ENCODE results near the gene PPHLN1. TPM values are rescaled to one million over a fixed set of nuclear protein-coding genes. Genes with fewer than 3 reads are reported as not detected.

The PPHLN1 gene, protein sequence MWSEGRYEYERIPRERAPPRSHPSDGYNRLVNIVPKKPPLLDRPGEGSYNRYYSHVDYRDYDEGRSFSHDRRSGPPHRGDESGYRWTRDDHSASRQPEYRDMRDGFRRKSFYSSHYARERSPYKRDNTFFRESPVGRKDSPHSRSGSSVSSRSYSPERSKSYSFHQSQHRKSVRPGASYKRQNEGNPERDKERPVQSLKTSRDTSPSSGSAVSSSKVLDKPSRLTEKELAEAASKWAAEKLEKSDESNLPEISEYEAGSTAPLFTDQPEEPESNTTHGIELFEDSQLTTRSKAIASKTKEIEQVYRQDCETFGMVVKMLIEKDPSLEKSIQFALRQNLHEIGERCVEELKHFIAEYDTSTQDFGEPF
- 10 to 100 TPM; 60.6 to 75.3 (median 66.9) TPM for polyA plus RNA-seq (ENCODE audit: insufficient read length in 3 of 3)
- long read RNA-seq, donor 1, full-length matches to known transcripts: 17 of 361 reads
- long read RNA-seq, donor 1, partial matches to known transcripts: 207 of 361 reads
- long read RNA-seq, donor 1, other reads (novel, unspliced or antisense): 137 of 361 reads
- long read RNA-seq, donor 2, full-length matches to known transcripts: 24 of 24 reads
- long read RNA-seq, donor 2, partial matches to known transcripts: 0 of 24 reads
- long read RNA-seq, donor 2, other reads (novel, unspliced or antisense): 0 of 24 reads
- long read RNA-seq, donor 3, full-length matches to known transcripts: 23 of 28 reads
- long read RNA-seq, donor 3, partial matches to known transcripts: 0 of 28 reads
- long read RNA-seq, donor 3, other reads (novel, unspliced or antisense): 5 of 28 reads
- long read RNA-seq, donor 4, full-length matches to known transcripts: 26 of 47 reads
- long read RNA-seq, donor 4, partial matches to known transcripts: 14 of 47 reads
- long read RNA-seq, donor 4, other reads (novel, unspliced or antisense): 7 of 47 reads
- long read RNA-seq, donor 5, full-length matches to known transcripts: 8 of 186 reads
- long read RNA-seq, donor 5, partial matches to known transcripts: 145 of 186 reads
- long read RNA-seq, donor 5, other reads (novel, unspliced or antisense): 33 of 186 reads
- long read RNA-seq, donor 6, full-length matches to known transcripts: 38 of 46 reads
- long read RNA-seq, donor 6, partial matches to known transcripts: 8 of 46 reads
- long read RNA-seq, donor 6, other reads (novel, unspliced or antisense): 0 of 46 reads
- long read RNA-seq, donor 7, full-length matches to known transcripts: 12 of 341 reads
- long read RNA-seq, donor 7, partial matches to known transcripts: 265 of 341 reads
- long read RNA-seq, donor 7, other reads (novel, unspliced or antisense): 64 of 341 reads
- long read RNA-seq, donor 8, full-length matches to known transcripts: 6 of 88 reads
- long read RNA-seq, donor 8, partial matches to known transcripts: 60 of 88 reads
- long read RNA-seq, donor 8, other reads (novel, unspliced or antisense): 22 of 88 reads
- long read RNA-seq, donor 9, full-length matches to known transcripts: 31 of 103 reads
- long read RNA-seq, donor 9, partial matches to known transcripts: 65 of 103 reads
- long read RNA-seq, donor 9, other reads (novel, unspliced or antisense): 7 of 103 reads
- long read RNA-seq, donor 10, full-length matches to known transcripts: 28 of 34 reads
- long read RNA-seq, donor 10, partial matches to known transcripts: 6 of 34 reads
- long read RNA-seq, donor 10, other reads (novel, unspliced or antisense): 0 of 34 reads
- long read RNA-seq, donor 11, full-length matches to known transcripts: 17 of 193 reads
- long read RNA-seq, donor 11, partial matches to known transcripts: 116 of 193 reads
- long read RNA-seq, donor 11, other reads (novel, unspliced or antisense): 60 of 193 reads
- long read RNA-seq, donor 12, full-length matches to known transcripts: 38 of 311 reads
- long read RNA-seq, donor 12, partial matches to known transcripts: 175 of 311 reads
- long read RNA-seq, donor 12, other reads (novel, unspliced or antisense): 98 of 311 reads
- long read RNA-seq, donor 13, full-length matches to known transcripts: 23 of 34 reads
- long read RNA-seq, donor 13, partial matches to known transcripts: 11 of 34 reads
- long read RNA-seq, donor 13, other reads (novel, unspliced or antisense): 0 of 34 reads
- long read RNA-seq, donor 14: 0 reads
- long read RNA-seq, donor 15, full-length matches to known transcripts: 37 of 57 reads
- long read RNA-seq, donor 15, partial matches to known transcripts: 20 of 57 reads
- long read RNA-seq, donor 15, other reads (novel, unspliced or antisense): 0 of 57 reads
- long read RNA-seq, donor 16, full-length matches to known transcripts: 19 of 44 reads
- long read RNA-seq, donor 16, partial matches to known transcripts: 16 of 44 reads
- long read RNA-seq, donor 16, other reads (novel, unspliced or antisense): 9 of 44 reads

GRCh38 chr12:42325653-42326474 lies at the start of gene PPHLN1, which contains the start of gene ZCRB1:
PPHLN1 (plus strand) TSS chr12:42326167; CDS start chr12:42335903, 9,736 bp downstream.
ZCRB1 (minus strand) TSS chr12:42326094; CDS start chr12:42324102, 1,992 bp downstream.
- DNase-seq: peak; percentile 82

DNA sequence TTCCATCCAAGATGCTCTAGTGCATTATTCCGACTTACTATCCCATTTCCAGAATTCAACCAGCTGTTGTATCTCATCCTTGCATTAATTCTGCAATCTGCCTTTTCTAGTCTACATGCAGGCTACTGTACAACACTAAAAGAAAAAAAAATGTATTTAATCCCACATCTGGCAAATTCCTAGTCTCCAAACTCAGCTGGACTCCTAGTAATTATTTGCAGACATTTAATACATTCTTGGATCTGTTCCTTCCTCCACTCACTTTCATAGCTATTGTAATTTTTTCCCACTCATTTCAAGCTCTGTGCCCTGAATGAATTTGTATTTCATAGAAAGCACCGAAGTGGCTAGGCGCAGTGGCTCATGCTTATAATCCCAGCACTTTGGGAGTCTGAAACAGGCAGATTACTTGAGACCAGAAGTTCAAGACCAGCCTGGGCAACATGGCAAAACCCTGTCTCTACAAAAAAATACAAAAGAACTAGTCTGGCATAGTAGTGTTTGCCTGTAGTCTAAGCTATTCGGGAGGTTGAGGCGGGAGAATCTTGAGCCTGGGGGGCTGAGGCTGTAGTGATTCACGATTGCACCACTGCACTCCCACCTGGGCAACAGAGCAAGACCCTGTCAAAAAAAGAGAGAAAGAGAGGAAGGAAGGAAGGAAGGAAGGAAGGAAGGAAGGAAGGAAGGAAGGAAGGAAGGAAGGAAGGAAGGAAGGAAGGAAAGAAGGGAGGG lies 48.4 kb upstream of the PPHLN1 start:
- DNase-seq: no peak

GRCh38 chr12:42278128-42278510 lies 47.8 kb upstream of the PPHLN1 start:
- no peak for DNase-seq

DNA sequence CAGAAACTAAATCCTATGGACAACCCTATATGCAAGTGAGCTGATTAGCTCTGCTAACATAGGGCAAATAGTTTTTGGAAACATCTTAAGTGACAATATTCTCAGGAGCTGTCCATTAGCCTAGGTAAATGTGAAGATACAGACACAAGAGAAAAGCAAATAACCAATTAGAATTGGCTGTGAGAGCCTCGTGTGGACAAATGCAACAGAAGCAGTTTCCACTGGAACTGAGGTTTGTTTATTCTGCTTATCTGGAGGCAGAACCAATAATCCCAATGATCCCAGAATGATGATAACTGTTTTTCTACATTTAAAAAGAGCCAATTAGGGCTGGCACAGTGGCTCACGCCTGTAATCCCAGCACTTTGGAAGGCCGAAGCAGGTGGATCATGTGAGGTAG lies 44.7 kb upstream of the PPHLN1 start:
- no peak for DNase-seq

GRCh38 chr12:42281844-42282243 lies 44.1 kb upstream of the PPHLN1 start:
- no peak for DNase-seq

DNA sequence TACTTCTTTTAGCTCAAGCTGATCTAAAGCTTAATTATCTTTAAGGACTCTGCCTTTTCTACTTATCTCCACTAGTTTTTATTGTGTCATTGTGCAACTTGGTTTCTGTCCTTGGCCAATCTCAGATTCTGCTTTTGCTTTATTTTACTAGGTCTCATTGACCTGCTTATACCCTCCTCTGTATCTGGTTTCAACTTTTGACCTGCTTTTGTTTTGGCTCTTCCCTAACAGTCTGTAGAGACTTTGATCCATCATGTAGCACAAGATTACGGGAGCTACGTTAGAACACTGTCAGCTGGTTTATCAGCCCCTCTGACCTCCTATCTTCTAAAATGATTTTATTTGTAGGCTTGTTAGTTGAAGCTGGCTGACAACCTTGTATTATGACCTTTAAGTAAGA lies 43.7 kb upstream of the PPHLN1 start:
- peak; percentile 11 for DNase-seq

DNA sequence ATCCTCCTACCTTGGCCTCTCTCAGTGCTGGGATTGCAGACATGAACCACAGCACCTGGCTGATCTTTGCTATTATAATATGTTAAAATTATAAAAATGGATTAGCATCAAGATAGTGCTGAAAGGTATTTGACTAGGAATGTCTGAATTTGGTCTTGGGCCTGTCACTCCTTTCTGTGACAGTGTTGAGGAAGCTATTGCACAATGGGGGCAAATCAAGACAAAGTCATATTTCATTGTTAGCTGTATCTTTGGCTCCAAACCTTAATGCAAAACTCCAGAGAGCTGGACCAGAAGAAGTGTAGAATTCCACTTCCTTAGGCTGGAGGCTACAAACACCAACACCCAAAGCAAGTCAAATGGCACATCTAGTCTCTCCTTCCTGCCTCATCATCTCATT lies 42.2 kb upstream of the PPHLN1 start:
- DNase-seq: no peak

GRCh38 chr12:42284157-42284556 lies 41.8 kb upstream of the PPHLN1 start:
- no peak for DNase-seq

GRCh38 chr12:42284876-42285275 lies 41.1 kb upstream of the PPHLN1 start:
- no peak for DNase-seq

GRCh38 chr12:42285431-42285830 lies 40.5 kb upstream of the PPHLN1 start:
- DNase-seq: no peak

DNA sequence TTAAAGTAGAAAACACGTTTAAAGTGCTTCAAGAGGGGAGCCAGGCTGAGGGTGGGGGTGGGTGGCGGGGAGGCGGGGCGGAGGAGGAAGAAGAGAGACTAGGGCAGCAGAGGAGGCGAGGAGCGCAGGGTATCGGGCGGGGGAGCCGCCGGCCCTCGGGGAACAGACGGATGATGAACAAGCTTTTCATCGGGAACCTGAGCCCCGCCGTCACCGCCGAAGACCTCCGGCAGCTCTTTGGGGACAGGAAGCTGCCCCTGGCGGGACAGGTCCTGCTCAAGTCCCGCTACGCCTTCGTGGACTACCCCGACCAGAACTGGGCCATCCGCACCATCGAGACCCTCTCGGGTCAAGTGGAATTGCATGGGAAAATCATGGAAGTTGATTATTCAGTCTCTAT lies 39.2 kb upstream of the PPHLN1 start:
- DNase-seq: no peak

DNA sequence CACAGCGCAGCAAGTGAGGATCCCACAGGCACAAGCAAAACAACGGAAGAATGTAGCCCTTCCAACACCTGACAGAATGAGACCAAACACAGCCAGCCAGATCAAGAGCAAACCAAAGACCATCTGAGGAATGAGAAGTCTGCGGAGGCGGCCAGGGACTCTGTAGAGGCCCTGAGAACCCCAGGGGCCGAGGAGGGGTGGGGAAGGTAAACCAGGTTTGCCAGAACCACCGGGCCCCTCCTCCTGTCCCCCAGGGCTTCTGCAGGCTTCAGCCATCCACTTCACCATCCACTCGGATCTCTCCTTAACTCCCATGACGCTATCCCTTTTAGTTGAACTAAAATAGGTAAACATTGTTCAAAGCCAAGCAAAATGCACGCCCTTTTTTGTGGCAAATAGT lies 37.4 kb upstream of the PPHLN1 start:
- DNase-seq: no peak

DNA sequence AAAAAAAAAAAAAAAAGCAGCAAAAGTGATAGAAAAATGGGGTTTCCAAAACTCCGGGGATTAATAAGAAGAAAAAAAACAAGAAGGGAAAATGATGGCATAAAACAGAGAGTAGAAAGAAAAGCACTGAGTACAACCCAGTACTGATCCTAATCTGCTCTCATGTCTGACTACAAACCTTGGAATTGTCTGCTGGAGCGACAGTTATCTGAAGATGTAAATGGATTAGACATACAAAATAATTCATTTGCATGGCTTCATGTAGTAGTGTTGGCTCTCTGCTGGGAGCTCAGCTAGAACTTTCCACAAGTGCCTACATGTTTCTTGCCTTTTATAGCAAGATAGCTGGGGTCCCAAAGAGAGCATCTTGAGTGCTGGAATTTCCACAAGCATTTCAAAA lies 34.3 kb upstream of the PPHLN1 start:
- no peak for DNase-seq

- DNase-seq: no peak
Measured at GRCh38 chr12:42296503-42297109, 29.4 kb upstream of the PPHLN1 start.

- no peak for DNase-seq
Measured at GRCh38 chr12:42298887-42299286, 27.1 kb upstream of the PPHLN1 start.

- DNase-seq: no peak
Measured at GRCh38 chr12:42299392-42300308, 26.3 kb upstream of the PPHLN1 start.
